A549 (cell line): ENCODE measurements around the gene CEBPA. TPM values are rescaled to one million over a fixed set of nuclear protein-coding genes. Genes with fewer than 3 reads are reported as not detected.

Source experiments
- ATAC-seq, 2 experiments: fragments of 200-7000 bp in 1 of 2; fragments of >200 bp in 1 of 2; cut with Nextera tagmentation in 1 of 2; cut with Tn5 transposase in 1 of 2; 3 replicates each; pipeline versions ENCODE4 v1.8.0 to v1.9.1; 2018 to 2020; ENCODE audit warnings: mild to moderate bottlenecking in 1 of 2, moderate library complexity in 1 of 2
- CTCF ChIA-PET: fragments of 300-600 bp; sonication (Branson Sonifier 250); formaldehyde crosslinking; extraction: SDS; loops from one replicate; lab custom pipeline; 2021; ENCODE audit warnings: antibody characterized with exemption, inconsistent platforms; lab: Yijun Ruan, JAX
- POLR2A ChIA-PET: fragments of 350-600 bp; formaldehyde crosslinking; extraction: SDS; loops from one replicate; lab custom pipeline; 2021; ENCODE audit warnings: antibody characterized with exemption, inconsistent platforms; lab: Yijun Ruan, JAX
- DNase-seq, 2 experiments: peaks; one replicate each; pipeline versions ENCODE4 v3.0.0 to v3.0.0-alpha.2; 2011 to 2016; ENCODE audit warnings: low read depth in 1 of 2, low spot score in 1 of 2
- FAIRE-seq: peaks from 2 replicates; lab custom pipeline; 2011; peaks lifted over from hg19 to GRCh38; lab: Jason Lieb, UNC
- H3K27ac ChIP-seq, 2 experiments: fragments of >200 bp; sonication (Bioruptor Twin); formaldehyde crosslinking; 3 replicates each; pipeline ENCODE4 v1.5.1; 2016 to 2017
- H3K4me1 ChIP-seq: fragments of >200 bp; sonication (Bioruptor Twin); formaldehyde crosslinking; 3 replicates; pipeline ENCODE4 v1.6.1; 2016
- H3K4me2 ChIP-seq: fragments of >200 bp; sonication (Bioruptor Twin); formaldehyde crosslinking; 3 replicates; pipeline ENCODE4 v1.6.1; 2016
- H3K4me3 ChIP-seq: fragments of >200 bp; sonication (Bioruptor Twin); formaldehyde crosslinking; 3 replicates; pipeline ENCODE4 v1.5.1; 2016
- H3K9me3 ChIP-seq: fragments of >200 bp; sonication (Bioruptor Twin); formaldehyde crosslinking; 3 replicates; pipeline ENCODE4 v1.6.1; 2016
- BCL3 ChIP-seq: fragments of >200 bp; sonication (Bioruptor Twin); formaldehyde crosslinking; IDR thresholded peaks from 3 replicates; pipeline ENCODE4 v1.6.1; 2016
- CBX2 ChIP-seq: fragments of 200-600 bp; sonication (generic); IDR thresholded peaks from 2 replicates; pipeline ENCODE4 v1.6.1; 2016; ENCODE audit warnings: low read depth, mild to moderate bottlenecking, borderline replicate concordance
- CHD4 ChIP-seq: fragments of 200-600 bp; sonication (generic); IDR thresholded peaks from 2 replicates; pipeline ENCODE4 v1.6.1; 2016; ENCODE audit warnings: antibody characterized with exemption, mild to moderate bottlenecking, borderline replicate concordance
- EHMT2 ChIP-seq: fragments of 200-600 bp; sonication (generic); IDR thresholded peaks from 2 replicates; pipeline ENCODE4 v1.6.1; 2016; ENCODE audit warnings: antibody characterized with exemption, low read depth, mild to moderate bottlenecking, moderate library complexity
- EP300 ChIP-seq, 2 experiments: fragments of >200 bp; sonication (Bioruptor Twin); formaldehyde crosslinking; IDR thresholded peaks; 2 replicates in 1 of 2; 3 replicates in 1 of 2; pipeline ENCODE4 v1.6.1; 2016 to 2017
- FOSL2 ChIP-seq, 2 experiments: fragments of 450-650 bp in 1 of 2; fragments of >200 bp in 1 of 2; sonication (Bioruptor Twin) in 1 of 2; formaldehyde crosslinking; IDR thresholded peaks; 2 replicates each; pipeline versions ENCODE4 v1.5.0 to v1.6.1; 2016 to 2020; ENCODE audit warnings: mild to moderate bottlenecking in 1 of 2, moderate library complexity in 1 of 2
- FOXS1 ChIP-seq: fragments of 250-450 bp; sonication (Bioruptor Pico); IDR thresholded peaks from 2 replicates; pipeline ENCODE4 v1.5.0; 2020; ENCODE audit warnings: mild to moderate bottlenecking, moderate library complexity
- GATA3 ChIP-seq: IDR thresholded peaks from 2 replicates; pipeline ENCODE4 v1.6.1; 2012; ENCODE audit warnings: borderline replicate concordance
- HDAC2 ChIP-seq: fragments of 200-600 bp; sonication (generic); IDR thresholded peaks from 2 replicates; pipeline ENCODE4 v1.6.1; 2016
- HOXA7 ChIP-seq: fragments of 250-450 bp; sonication (Bioruptor Pico); IDR thresholded peaks from 2 replicates; pipeline ENCODE4 v1.5.0; 2020; ENCODE audit warnings: mild to moderate bottlenecking, moderate library complexity
- HOXB13 ChIP-seq: fragments of 250-450 bp; sonication (Bioruptor Pico); IDR thresholded peaks from 2 replicates; pipeline ENCODE4 v1.5.0; 2020; ENCODE audit warnings: low read depth, mild to moderate bottlenecking, moderate library complexity
- JUN ChIP-seq, 2 experiments: fragments of >200 bp; sonication (Bioruptor Twin); formaldehyde crosslinking; IDR thresholded peaks; 2 replicates in 1 of 2; 3 replicates in 1 of 2; pipeline ENCODE4 v1.6.1; 2016 to 2017
- NR3C1 ChIP-seq: fragments of >200 bp; sonication (Bioruptor Twin); formaldehyde crosslinking; IDR thresholded peaks from 3 replicates; pipeline ENCODE4 v1.6.1; 2017
- POLR2A ChIP-seq: IDR thresholded peaks from 2 replicates; pipeline ENCODE4 v1.6.1; 2012; ENCODE audit warnings: mild to moderate bottlenecking, low read length
- RARB ChIP-seq: fragments of 250-450 bp; sonication (Bioruptor Pico); IDR thresholded peaks from 2 replicates; pipeline ENCODE4 v1.8.0; 2021; ENCODE audit warnings: mild to moderate bottlenecking, moderate library complexity
- RCOR1 ChIP-seq: fragments of 150-350 bp; IDR thresholded peaks from 2 replicates; pipeline ENCODE4 v1.6.1; 2014; ENCODE audit warnings: antibody characterized with exemption, low read length, low read depth
- RFX5 ChIP-seq: fragments of 450-650 bp; IDR thresholded peaks from 2 replicates; pipeline ENCODE4 v1.7.1; 2014; ENCODE audit warnings: antibody characterized with exemption, mild to moderate bottlenecking, moderate library complexity
- ZFP36 ChIP-seq: fragments of 450-650 bp; IDR thresholded peaks from 2 replicates; pipeline ENCODE4 v1.6.1; 2014; ENCODE audit warnings: borderline replicate concordance; ENCODE audit not compliant: partially characterized antibody
- ZNF302 ChIP-seq: fragments of 250-450 bp; sonication (Bioruptor Pico); IDR thresholded peaks from 2 replicates; pipeline ENCODE4 v1.9.0; 2021; ENCODE audit warnings: inconsistent platforms, mild to moderate bottlenecking, moderate library complexity
- WGBS: methylation state at CpG from one replicate; pipeline ENCODE4 v1.1.6; 2017; ENCODE audit errors: missing lambda C conversion rate; 5-methylcytosine and 5-hydroxymethylcytosine counted together
- polyA plus RNA-seq, 4 experiments: library from polyadenylated mRNA; depleted of rRNA in 3 of 4; stranded (reverse); fragments of >200 nt; fragmentation: RNase III in 1 of 4; extraction: RNeasy Plus Mini Kit Qiagen cat#74134 plus additional on column Dnase treatment in 1 of 4; gene quantifications; 2 replicates in 3 of 4; 3 replicates in 1 of 4; pipeline ENCODE4 v1.2.3, GENCODE V29; 2011 to 2017
- TF ChIP-seq, protein P1 (sequence below): fragments of 250-450 bp; sonication (Bioruptor Pico); IDR thresholded peaks from 2 replicates; pipeline ENCODE4 v1.5.0; 2020; ENCODE audit warnings: low read depth, mild to moderate bottlenecking, moderate library complexity
- TF ChIP-seq, protein P2 (sequence below): fragments of 150-350 bp; IDR thresholded peaks from 2 replicates; pipeline ENCODE4 v1.6.1; 2014; ENCODE audit warnings: low read depth, mild to moderate bottlenecking, low read length

The CEBPA gene
- polyA plus RNA-seq, 2 of the 4 experiments (the other 2 are of a cell fraction) = 3.5 to 6.6 TPM

- Histone ChIP-seq H3K9me3 (no peaks in the 10 kb centered on the region), H3K4me3 (no peak overlapping the region), H3K4me1 (peaks cover 10% of the 10 kb centered on the region; the same call in 2 of the 3 replicates), H3K4me2 (peak overlapping the region; percentile 21), H3K27ac (no peak overlapping the region)
- POLR2A ChIA-PET = interaction anchor here (0.6 to 1.2 kb wide), 3 partner anchors 29 to 43 kb away, joined by 3 to 5 read pairs (median 3); partner anchors contain the start of gene CEBPG
- 35% methylated on average over 4 of the region's 4 CpGs for WGBS
- FAIRE-seq = peak; percentile 93
- TF ChIP-seq BCL3 (no peak), EHMT2 (no peak), HOXA7 (CRISPR knock-in tag) (no peak), CBX2 (no peak), RCOR1 (no peak), JUN (IDR thresholded peaks at IDR 0.05) (no peak), CHD4 (no peak), HOXB13 (CRISPR knock-in tag) (no peak), ZFP36 (no peak), NR3C1 (no peak), FOSL2 (IDR thresholded peaks at IDR 0.05) (no peak), FOSL2 (CRISPR knock-in tag; IDR thresholded peaks at IDR 0.05) (no peak), FOXS1 (CRISPR knock-in tag) (no peak), GATA3 (no peak)
- TF ChIP-seq, protein P1, sequence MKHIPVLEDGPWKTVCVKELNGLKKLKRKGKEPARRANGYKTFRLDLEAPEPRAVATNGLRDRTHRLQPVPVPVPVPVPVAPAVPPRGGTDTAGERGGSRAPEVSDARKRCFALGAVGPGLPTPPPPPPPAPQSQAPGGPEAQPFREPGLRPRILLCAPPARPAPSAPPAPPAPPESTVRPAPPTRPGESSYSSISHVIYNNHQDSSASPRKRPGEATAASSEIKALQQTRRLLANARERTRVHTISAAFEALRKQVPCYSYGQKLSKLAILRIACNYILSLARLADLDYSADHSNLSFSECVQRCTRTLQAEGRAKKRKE (CRISPR knock-in tag) = no peak
- TF ChIP-seq, all 56 proteins: peak for 0
- CTCF ChIA-PET = interaction anchor here (0.6 to 1.8 kb wide), 10 partner anchors 11 to 200 kb away, joined by 3 to 6 read pairs (median 4); partner anchors contain the start of genes CEBPA and CEBPG
- no peak for DNase-seq
- ATAC-seq = no peak
These were observed 42.2 kb upstream of the CEBPA start for GRCh38 chr19:33344573-33344925.

- H3K9me3 ChIP-seq = no peaks in the 10 kb centered on the region
- H3K4me1 ChIP-seq = peaks cover 12% of the 10 kb centered on the region; the same call in 2 of the 3 replicates
- CTCF ChIA-PET = interaction anchor here (0.6 to 1.8 kb wide), 14 partner anchors 10 to 1256 kb away, joined by 3 to 6 read pairs (median 4); partner anchors contain the start of genes CEBPA and CEBPG
- DNase-seq = no peak
- WGBS = 8% methylated on average over 12 of the region's 12 CpGs
- no peak overlapping the region for H3K4me3 ChIP-seq
- FAIRE-seq = peak; percentile 56
- ATAC-seq = peak; percentile 33 to 58; a peak in 4 of 6 replicates
- no peak for TF ChIP-seq RFX5
- TF ChIP-seq FOXS1 (CRISPR knock-in tag) = no peak
- no peak for TF ChIP-seq RARB
- TF ChIP-seq HDAC2 = no peak
- no peak for TF ChIP-seq EP300 (IDR thresholded peaks at IDR 0.05)
- TF ChIP-seq POLR2A = no peak
- TF ChIP-seq ZNF302 = no peak
- TF ChIP-seq, protein P2, sequence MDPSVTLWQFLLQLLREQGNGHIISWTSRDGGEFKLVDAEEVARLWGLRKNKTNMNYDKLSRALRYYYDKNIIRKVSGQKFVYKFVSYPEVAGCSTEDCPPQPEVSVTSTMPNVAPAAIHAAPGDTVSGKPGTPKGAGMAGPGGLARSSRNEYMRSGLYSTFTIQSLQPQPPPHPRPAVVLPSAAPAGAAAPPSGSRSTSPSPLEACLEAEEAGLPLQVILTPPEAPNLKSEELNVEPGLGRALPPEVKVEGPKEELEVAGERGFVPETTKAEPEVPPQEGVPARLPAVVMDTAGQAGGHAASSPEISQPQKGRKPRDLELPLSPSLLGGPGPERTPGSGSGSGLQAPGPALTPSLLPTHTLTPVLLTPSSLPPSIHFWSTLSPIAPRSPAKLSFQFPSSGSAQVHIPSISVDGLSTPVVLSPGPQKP = no peak
- TF ChIP-seq, all 56 proteins: peak for 0
- Histone ChIP-seq H3K27ac (no peak overlapping the region), H3K4me2 (peak overlapping the region; percentile 21)
- POLR2A ChIA-PET = interaction anchor here (0.6 to 1.2 kb wide), 3 partner anchors 30 to 42 kb away, joined by 3 to 5 read pairs (median 3); partner anchors contain the start of gene CEBPG
These were observed 41.7 kb upstream of the CEBPA start for GRCh38 chr19:33343859-33344572.
